ENCODE data around the gene IPO11. TPM values are rescaled to one million over a fixed set of nuclear protein-coding genes. Genes with fewer than 3 reads are reported as not detected.
"Not testable (repeated sequence)": the region's sequence is repeated elsewhere in the genome, so short reads cannot be mapped to it uniquely, and the experiment has no call there.

The IPO11 gene
- total RNA-seq, 1 donor from 2014 or later = 49.9 TPM

GRCh38 chr5:62536232-62536631 lies 123.7 kb downstream of the IPO11 start:
- Mint-ChIP-seq H3K4me3 (ENCODE audit: low read depth) (no peak overlapping the region), H3K27ac (no peak overlapping the region), H3K9me3 (peaks cover 9% of the 10 kb centered on the region), H3K36me3 (ENCODE audit: low read depth) (peaks cover 42% of the 10 kb centered on the region), H3K27me3 (ENCODE audit: low read depth) (no peaks in the 10 kb centered on the region), H3K4me1 (ENCODE audit: low read depth) (peaks cover 7% of the 10 kb centered on the region)
- DNase-seq (ENCODE audit: low spot score) = no peak
- intact Hi-C loops (cut with micrococcal nuclease) = loop anchor here (5.0 kb wide), 2 partner anchors 41 to 314 kb away; partner anchors contain the start of gene LRRC70

GRCh38 chr5:62536783-62537182 lies 124.2 kb downstream of the IPO11 start:
- Mint-ChIP-seq H3K4me1 (ENCODE audit: low read depth) (peaks cover 7% of the 10 kb centered on the region), H3K9me3 (peaks cover 9% of the 10 kb centered on the region), H3K36me3 (ENCODE audit: low read depth) (peaks cover 37% of the 10 kb centered on the region), H3K27ac (no peak overlapping the region), H3K4me3 (ENCODE audit: low read depth) (no peak overlapping the region), H3K27me3 (ENCODE audit: low read depth) (no peaks in the 10 kb centered on the region)
- intact Hi-C loops (cut with micrococcal nuclease) = loop anchor here (5.0 kb wide), 2 partner anchors 41 to 314 kb away; partner anchors contain the start of gene LRRC70
- DNase-seq (ENCODE audit: low spot score) = no peak

- DNase-seq (ENCODE audit: low spot score) = no peak
- peaks cover 7% of the 10 kb centered on the region for H3K4me1 Mint-ChIP-seq (ENCODE audit: low read depth)
- no peaks in the 10 kb centered on the region for H3K27me3 Mint-ChIP-seq (ENCODE audit: low read depth)
- H3K9me3 Mint-ChIP-seq = peaks cover 14% of the 10 kb centered on the region
- H3K4me3 Mint-ChIP-seq (ENCODE audit: low read depth) = no peak overlapping the region
- peak overlapping the region; percentile 66 for H3K27ac Mint-ChIP-seq
- H3K36me3 Mint-ChIP-seq (ENCODE audit: low read depth) = peaks cover 45% of the 10 kb centered on the region
- intact Hi-C loops (cut with micrococcal nuclease) = loop anchor here (5.0 kb wide), 2 partner anchors 39 to 316 kb away; partner anchors contain the start of gene LRRC70
Measured at GRCh38 chr5:62538017-62538942, 125.7 kb downstream of the IPO11 start.

GRCh38 chr5:62542720-62543119 lies 130.2 kb downstream of the IPO11 start:
- Mint-ChIP-seq H3K4me1 (ENCODE audit: low read depth) (peaks cover 7% of the 10 kb centered on the region), H3K27ac (no peak overlapping the region), H3K4me3 (ENCODE audit: low read depth) (no peak overlapping the region), H3K27me3 (ENCODE audit: low read depth) (no peaks in the 10 kb centered on the region), H3K9me3 (peaks cover 24% of the 10 kb centered on the region), H3K36me3 (ENCODE audit: low read depth) (peaks cover 60% of the 10 kb centered on the region)
- intact Hi-C loops (cut with micrococcal nuclease) = no loop called here
- DNase-seq (ENCODE audit: low spot score) = no peak

- no peaks in the 10 kb centered on the region for H3K27me3 Mint-ChIP-seq (ENCODE audit: low read depth)
- peaks cover 12% of the 10 kb centered on the region for H3K9me3 Mint-ChIP-seq
- peaks cover 39% of the 10 kb centered on the region for H3K36me3 Mint-ChIP-seq (ENCODE audit: low read depth)
- no peak for DNase-seq (ENCODE audit: low spot score)
- no peak overlapping the region for H3K4me3 Mint-ChIP-seq (ENCODE audit: low read depth)
- no peak overlapping the region for H3K27ac Mint-ChIP-seq
- H3K4me1 Mint-ChIP-seq (ENCODE audit: low read depth) = peaks cover 2% of the 10 kb centered on the region
- intact Hi-C loops (cut with micrococcal nuclease) = no loop called here
Measured at GRCh38 chr5:62547945-62548630, 135.5 kb downstream of the IPO11 start.

- intact Hi-C loops (cut with micrococcal nuclease) = no loop called here
- no peak for DNase-seq (ENCODE audit: low spot score)
- Mint-ChIP-seq H3K9me3 (no peaks in the 10 kb centered on the region), H3K36me3 (ENCODE audit: low read depth) (peaks cover 22% of the 10 kb centered on the region), H3K4me3 (ENCODE audit: low read depth) (no peak overlapping the region), H3K4me1 (ENCODE audit: low read depth) (peaks cover 6% of the 10 kb centered on the region), H3K27ac (no peak overlapping the region), H3K27me3 (ENCODE audit: low read depth) (no peaks in the 10 kb centered on the region)
Measured at GRCh38 chr5:62550103-62550502, 137.5 kb downstream of the IPO11 start.

GRCh38 chr5:62555930-62556329 lies 143.4 kb downstream of the IPO11 start:
- no peak for DNase-seq (ENCODE audit: low spot score)
- intact Hi-C loops (cut with micrococcal nuclease) = no loop called here
- Mint-ChIP-seq H3K27ac (no peak overlapping the region), H3K27me3 (ENCODE audit: low read depth) (no peaks in the 10 kb centered on the region), H3K9me3 (no peaks in the 10 kb centered on the region), H3K4me3 (ENCODE audit: low read depth) (no peak overlapping the region), H3K36me3 (ENCODE audit: low read depth) (peaks cover 15% of the 10 kb centered on the region), H3K4me1 (ENCODE audit: low read depth) (peaks cover 6% of the 10 kb centered on the region)

GRCh38 chr5:62558941-62559340 lies 146.4 kb downstream of the IPO11 start:
- DNase-seq (ENCODE audit: low spot score) = no peak
- H3K27me3 Mint-ChIP-seq (ENCODE audit: low read depth) = no peaks in the 10 kb centered on the region
- no peak overlapping the region for H3K27ac Mint-ChIP-seq
- no peaks in the 10 kb centered on the region for H3K9me3 Mint-ChIP-seq
- H3K4me1 Mint-ChIP-seq (ENCODE audit: low read depth) = no peaks in the 10 kb centered on the region
- peaks cover 13% of the 10 kb centered on the region for H3K36me3 Mint-ChIP-seq (ENCODE audit: low read depth)
- intact Hi-C loops (cut with micrococcal nuclease) = no loop called here
- no peak overlapping the region for H3K4me3 Mint-ChIP-seq (ENCODE audit: low read depth)

GRCh38 chr5:62560786-62561185 lies 148.2 kb downstream of the IPO11 start:
- Mint-ChIP-seq H3K4me1 (ENCODE audit: low read depth) (no peaks in the 10 kb centered on the region), H3K36me3 (ENCODE audit: low read depth) (peaks cover 26% of the 10 kb centered on the region), H3K27ac (no peak overlapping the region), H3K27me3 (ENCODE audit: low read depth) (no peaks in the 10 kb centered on the region), H3K4me3 (ENCODE audit: low read depth) (no peak overlapping the region), H3K9me3 (peaks cover 5% of the 10 kb centered on the region)
- no peak for DNase-seq (ENCODE audit: low spot score)
- intact Hi-C loops (cut with micrococcal nuclease) = no loop called here

- intact Hi-C loops (cut with micrococcal nuclease) = no loop called here
- peaks cover 13% of the 10 kb centered on the region for H3K9me3 Mint-ChIP-seq
- H3K27me3 Mint-ChIP-seq (ENCODE audit: low read depth) = no peaks in the 10 kb centered on the region
- no peak overlapping the region for H3K4me3 Mint-ChIP-seq (ENCODE audit: low read depth)
- no peak for DNase-seq (ENCODE audit: low spot score)
- no peak overlapping the region for H3K27ac Mint-ChIP-seq
- peaks cover 36% of the 10 kb centered on the region for H3K36me3 Mint-ChIP-seq (ENCODE audit: low read depth)
- H3K4me1 Mint-ChIP-seq (ENCODE audit: low read depth) = no peaks in the 10 kb centered on the region
Measured at GRCh38 chr5:62561896-62562295, 149.3 kb downstream of the IPO11 start.

GRCh38 chr5:62562867-62563266 lies 150.3 kb downstream of the IPO11 start:
- H3K27ac Mint-ChIP-seq = no peak overlapping the region
- DNase-seq (ENCODE audit: low spot score) = no peak
- H3K4me1 Mint-ChIP-seq (ENCODE audit: low read depth) = no peaks in the 10 kb centered on the region
- H3K27me3 Mint-ChIP-seq (ENCODE audit: low read depth) = no peaks in the 10 kb centered on the region
- peaks cover 42% of the 10 kb centered on the region for H3K36me3 Mint-ChIP-seq (ENCODE audit: low read depth)
- intact Hi-C loops (cut with micrococcal nuclease) = no loop called here
- no peak overlapping the region for H3K4me3 Mint-ChIP-seq (ENCODE audit: low read depth)
- peaks cover 21% of the 10 kb centered on the region for H3K9me3 Mint-ChIP-seq

- Mint-ChIP-seq H3K27me3 (ENCODE audit: low read depth) (no peaks in the 10 kb centered on the region), H3K4me1 (ENCODE audit: low read depth) (peaks cover 2% of the 10 kb centered on the region), H3K36me3 (ENCODE audit: low read depth) (peaks cover 52% of the 10 kb centered on the region), H3K9me3 (peaks cover 32% of the 10 kb centered on the region), H3K27ac (no peak overlapping the region), H3K4me3 (ENCODE audit: low read depth) (no peak overlapping the region)
- DNase-seq (ENCODE audit: low spot score) = no peak
- intact Hi-C loops (cut with micrococcal nuclease) = no loop called here
Measured at GRCh38 chr5:62564101-62564500, 151.5 kb downstream of the IPO11 start.

- DNase-seq (ENCODE audit: low spot score); H3K27ac Mint-ChIP-seq; H3K27me3 Mint-ChIP-seq (ENCODE audit: low read depth); intact Hi-C loops (cut with micrococcal nuclease); H3K4me3 Mint-ChIP-seq (ENCODE audit: low read depth): not testable (repeated sequence)
- Mint-ChIP-seq H3K36me3 (ENCODE audit: low read depth) (peaks cover 59% of the 10 kb centered on the region), H3K9me3 (peaks cover 35% of the 10 kb centered on the region), H3K4me1 (ENCODE audit: low read depth) (peaks cover 10% of the 10 kb centered on the region)
Measured at GRCh38 chr5:62565740-62566139, 153.2 kb downstream of the IPO11 start.

All from activated T-helper 2 cell treated with anti-CD3 and anti-CD28 coated beads, Interferon-gamma antibody, Interleukin-2, Interleukin-4, amounts not matched to agents 10 μg/mL and 5 μg/mL and 100 μg/mL, durations not matched to agents 14 hours and 24 hours and 36 hours (primary cell).